ENCODE measurements around the gene AHNAK.

GRCh38 chr11:62514151-62514550, 32.5 kb downstream of the AHNAK start:
- TF ChIP-seq EZH2phosphoT487 (IDR thresholded peaks at IDR 0.05; ENCODE audit: borderline replicate concordance, low read depth, low read length) (no peak), CTCF (conservative IDR thresholded peaks at IDR 0.05; ENCODE audit: low read length) (no peak)

All from OCI-LY7 (cell line).